Glutamatergic neuron (in vitro differentiated cells): ENCODE results near the gene SYTL1. TPM values are rescaled to one million over a fixed set of nuclear protein-coding genes. Genes with fewer than 3 reads are reported as not detected.
A peak's percentile ranks its signal among the peaks of the same experiment; 100 is the strongest.

Source experiments
- DNase-seq: peaks from one replicate; pipeline ENCODE4 v3.0.0; 2022
- H3K27ac Mint-ChIP-seq: one replicate; pipeline ENCODE4 v1.8.0; 2020; ENCODE audit warnings: mild to moderate bottlenecking, mixed read lengths, inconsistent platforms; ENCODE audit not compliant: unreplicated experiment
- H3K27me3 Mint-ChIP-seq: one replicate; pipeline ENCODE4 v1.8.0; 2020; ENCODE audit warnings: mild to moderate bottlenecking, moderate library complexity, mixed read lengths, inconsistent platforms; ENCODE audit not compliant: unreplicated experiment
- H3K36me3 Mint-ChIP-seq: one replicate; pipeline ENCODE4 v1.8.0; 2020; ENCODE audit warnings: mild to moderate bottlenecking, mixed read lengths, inconsistent platforms; ENCODE audit not compliant: unreplicated experiment
- H3K4me1 Mint-ChIP-seq: one replicate; pipeline ENCODE4 v1.8.0; 2020; ENCODE audit warnings: mild to moderate bottlenecking, low read depth, mixed read lengths, inconsistent platforms; ENCODE audit not compliant: unreplicated experiment
- H3K4me3 Mint-ChIP-seq: one replicate; pipeline ENCODE4 v1.8.0; 2020; ENCODE audit warnings: mild to moderate bottlenecking, mixed read lengths, inconsistent platforms; ENCODE audit not compliant: unreplicated experiment
- H3K9me3 Mint-ChIP-seq: one replicate; pipeline ENCODE4 v1.8.0; 2020; ENCODE audit warnings: mild to moderate bottlenecking, moderate library complexity, mixed read lengths, inconsistent platforms; ENCODE audit not compliant: unreplicated experiment
- total RNA-seq: library from RNA; stranded (reverse); fragmentation: NEBNext Ultra II Directional; extraction: Animal tissue kit (Norgen Biotek cat#: 25700); gene quantifications from one replicate; pipeline ENCODE4 v1.2.1, GENCODE V29; 2021; ENCODE audit not compliant: unreplicated experiment
- TF ChIP-seq, protein P1 (sequence below): fragments of 200-600 bp; sonication (generic); IDR thresholded peaks from one replicate; pipeline ENCODE4 v1.5.0; 2021; ENCODE audit not compliant: partially characterized antibody, unreplicated experiment

SYTL1 gene
- total RNA-seq, 1 donor from 2014 or later, result 3.2 TPM

DNA sequence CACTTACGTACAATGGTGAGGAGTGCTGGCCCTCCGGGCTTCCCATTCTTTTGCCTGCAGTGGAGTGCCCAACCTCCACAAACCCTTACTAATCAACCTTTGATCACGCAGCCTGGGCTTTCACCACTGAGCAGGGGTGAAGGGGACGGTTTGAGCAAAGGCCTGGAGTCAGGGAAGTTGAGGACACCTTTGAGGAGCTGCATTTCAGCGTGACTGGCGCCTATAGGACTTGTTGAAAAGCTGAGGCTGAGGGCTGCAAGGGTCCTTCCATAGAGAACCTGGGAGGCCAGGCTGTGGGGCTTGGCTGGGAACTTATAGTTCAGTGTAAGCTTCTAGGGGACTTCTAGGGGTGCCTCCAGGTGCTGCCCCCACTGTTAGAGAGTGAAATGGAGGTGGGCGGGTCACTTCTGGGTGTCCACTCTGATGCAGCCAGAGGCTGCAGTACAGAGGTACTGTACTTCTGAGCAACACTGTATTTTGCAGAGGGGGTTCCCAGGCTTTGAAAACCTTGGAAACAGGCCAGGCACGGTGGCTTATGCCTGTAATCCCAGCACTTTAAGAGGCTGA is 9.8 kb downstream of the SYTL1 start:
- Mint-ChIP-seq H3K27me3 (peaks cover 2% of the 10 kb centered on the region), H3K36me3 (no peaks in the 10 kb centered on the region), H3K27ac (no peak overlapping the region), H3K4me1 (no peaks in the 10 kb centered on the region), H3K9me3 (no peaks in the 10 kb centered on the region), H3K4me3 (peak overlapping the region; percentile 71)
- no peak for DNase-seq
- TF ChIP-seq, protein P1, sequence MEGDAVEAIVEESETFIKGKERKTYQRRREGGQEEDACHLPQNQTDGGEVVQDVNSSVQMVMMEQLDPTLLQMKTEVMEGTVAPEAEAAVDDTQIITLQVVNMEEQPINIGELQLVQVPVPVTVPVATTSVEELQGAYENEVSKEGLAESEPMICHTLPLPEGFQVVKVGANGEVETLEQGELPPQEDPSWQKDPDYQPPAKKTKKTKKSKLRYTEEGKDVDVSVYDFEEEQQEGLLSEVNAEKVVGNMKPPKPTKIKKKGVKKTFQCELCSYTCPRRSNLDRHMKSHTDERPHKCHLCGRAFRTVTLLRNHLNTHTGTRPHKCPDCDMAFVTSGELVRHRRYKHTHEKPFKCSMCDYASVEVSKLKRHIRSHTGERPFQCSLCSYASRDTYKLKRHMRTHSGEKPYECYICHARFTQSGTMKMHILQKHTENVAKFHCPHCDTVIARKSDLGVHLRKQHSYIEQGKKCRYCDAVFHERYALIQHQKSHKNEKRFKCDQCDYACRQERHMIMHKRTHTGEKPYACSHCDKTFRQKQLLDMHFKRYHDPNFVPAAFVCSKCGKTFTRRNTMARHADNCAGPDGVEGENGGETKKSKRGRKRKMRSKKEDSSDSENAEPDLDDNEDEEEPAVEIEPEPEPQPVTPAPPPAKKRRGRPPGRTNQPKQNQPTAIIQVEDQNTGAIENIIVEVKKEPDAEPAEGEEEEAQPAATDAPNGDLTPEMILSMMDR, result no peak

DNA sequence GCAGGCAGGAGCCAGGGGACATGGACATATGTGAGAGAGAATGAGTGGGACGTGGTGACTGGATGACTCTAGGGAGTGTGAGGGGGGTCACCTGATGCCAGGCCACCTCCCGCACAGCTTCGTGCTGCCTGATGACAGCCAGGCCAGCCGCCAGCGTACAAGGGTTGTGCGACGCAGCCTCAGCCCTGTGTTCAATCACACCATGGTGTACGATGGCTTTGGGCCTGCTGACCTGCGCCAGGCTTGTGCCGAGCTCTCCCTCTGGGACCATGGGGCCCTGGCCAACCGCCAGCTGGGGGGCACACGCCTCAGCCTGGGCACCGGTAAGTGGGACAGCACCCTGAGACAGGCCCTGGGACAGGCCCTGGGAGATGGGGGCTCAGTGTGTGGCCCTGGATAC is 11.3 kb downstream of the SYTL1 start:
- H3K9me3 Mint-ChIP-seq, result no peaks in the 10 kb centered on the region
- no peak overlapping the region for H3K27ac Mint-ChIP-seq
- DNase-seq, result no peak
- H3K4me1 Mint-ChIP-seq, result no peaks in the 10 kb centered on the region
- H3K36me3 Mint-ChIP-seq, result no peaks in the 10 kb centered on the region
- TF ChIP-seq, protein P1, result no peak
- peaks cover 2% of the 10 kb centered on the region for H3K27me3 Mint-ChIP-seq
- H3K4me3 Mint-ChIP-seq, result no peak overlapping the region

DNA sequence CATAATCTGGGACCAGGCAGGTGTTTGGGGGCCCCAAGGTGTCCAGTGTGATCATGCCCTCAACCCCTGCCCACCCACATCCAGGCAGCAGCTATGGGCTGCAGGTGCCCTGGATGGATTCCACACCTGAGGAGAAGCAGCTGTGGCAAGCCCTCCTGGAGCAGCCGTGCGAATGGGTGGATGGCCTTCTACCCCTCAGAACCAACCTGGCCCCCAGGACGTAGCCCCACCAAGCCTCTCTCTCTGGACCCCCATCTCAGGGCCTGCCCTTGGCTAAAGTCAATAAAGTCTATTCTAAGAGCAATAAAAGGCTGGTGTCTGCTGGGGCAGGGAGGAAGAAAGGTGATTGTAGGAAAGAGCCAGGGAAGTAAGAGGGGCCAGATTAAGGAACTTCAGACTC is 11.8 kb downstream of the SYTL1 start:
- TF ChIP-seq, protein P1, result no peak
- no peak overlapping the region for H3K4me3 Mint-ChIP-seq
- H3K27me3 Mint-ChIP-seq, result peaks cover 2% of the 10 kb centered on the region
- no peaks in the 10 kb centered on the region for H3K36me3 Mint-ChIP-seq
- no peak overlapping the region for H3K27ac Mint-ChIP-seq
- DNase-seq, result no peak
- no peaks in the 10 kb centered on the region for H3K4me1 Mint-ChIP-seq
- no peaks in the 10 kb centered on the region for H3K9me3 Mint-ChIP-seq

DNA sequence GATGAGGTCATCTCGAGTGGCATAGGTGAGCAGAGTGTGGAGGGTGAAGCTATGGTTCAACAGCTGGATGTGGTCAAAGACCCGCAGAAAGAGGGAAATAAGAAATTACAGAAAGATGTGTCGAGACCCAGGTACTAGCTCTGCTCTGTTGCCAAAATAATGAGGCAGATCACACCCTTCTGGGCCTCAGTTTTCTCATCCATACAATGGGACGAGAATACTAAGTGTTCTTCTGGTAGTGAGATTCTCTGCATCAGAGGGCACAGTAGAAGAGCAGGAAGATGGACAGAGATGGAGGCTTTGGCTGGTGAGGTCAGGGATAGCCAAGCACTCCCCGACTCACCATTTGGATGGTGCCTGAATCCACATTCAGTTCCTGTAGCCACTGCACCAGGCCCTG is 13.9 kb downstream of the SYTL1 start:
- Mint-ChIP-seq H3K36me3 (no peaks in the 10 kb centered on the region), H3K27ac (no peak overlapping the region), H3K27me3 (peaks cover 9% of the 10 kb centered on the region), H3K4me3 (no peak overlapping the region), H3K9me3 (peaks cover 5% of the 10 kb centered on the region), H3K4me1 (peaks cover 4% of the 10 kb centered on the region)
- TF ChIP-seq, protein P1, result no peak
- DNase-seq, result no peak

DNA sequence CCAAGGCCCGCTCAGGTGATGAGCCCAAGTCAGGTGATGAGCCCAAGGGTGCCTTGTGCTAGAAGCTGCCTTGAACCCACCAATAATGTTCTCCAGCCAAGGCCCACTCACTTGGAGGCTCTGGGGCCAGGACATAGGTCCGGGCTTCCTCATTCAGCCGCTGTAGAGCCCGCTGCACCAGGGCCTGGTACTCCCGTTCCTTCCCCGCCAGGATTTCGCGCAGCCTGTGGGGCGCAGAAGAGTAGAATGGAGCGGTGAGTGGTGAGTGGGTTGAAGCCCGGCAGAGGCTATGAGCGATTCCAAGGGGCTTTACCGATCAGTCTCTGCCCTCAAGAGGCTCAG is 14.4 kb downstream of the SYTL1 start:
- no peak for DNase-seq
- H3K4me1 Mint-ChIP-seq, result peaks cover 4% of the 10 kb centered on the region
- H3K36me3 Mint-ChIP-seq, result no peaks in the 10 kb centered on the region
- peaks cover 5% of the 10 kb centered on the region for H3K9me3 Mint-ChIP-seq
- no peak overlapping the region for H3K27ac Mint-ChIP-seq
- peaks cover 9% of the 10 kb centered on the region for H3K27me3 Mint-ChIP-seq
- TF ChIP-seq, protein P1, result no peak
- H3K4me3 Mint-ChIP-seq, result no peak overlapping the region
